Common myeloid progenitor, CD34-positive (primary cell): ENCODE results near the gene SMCO2.

Experiments
- CTCF ChIA-PET: fragments of 350-600 bp; sonication (Branson Sonifier 250); formaldehyde crosslinking; loops from one replicate; lab custom pipeline; 2021; ENCODE audit warnings: antibody characterized with exemption; lab: Charles Lee
- POLR2A ChIA-PET: fragments of 350-600 bp; sonication (Branson Sonifier 250); formaldehyde crosslinking; loops from one replicate; lab custom pipeline; 2021; ENCODE audit warnings: antibody characterized with exemption; lab: Charles Lee
- DNase-seq, 3 donors: peaks; one replicate each; pipeline versions ENCODE4 v3.0.0 to v3.0.0-alpha.2; 2013
- H3K27ac ChIP-seq, 2 experiments: 1 replicate in 1 of 2; 2 replicates in 1 of 2; pipeline ENCODE4 v1.7.0; 2013; ENCODE audit warnings: inconsistent platforms in 2 of 2, low read length in 2 of 2, mild to moderate bottlenecking in 2 of 2, low read depth in 1 of 2, moderate library complexity in 1 of 2; ENCODE audit not compliant: severe bottlenecking in 2 of 2, insufficient read depth in 1 of 2, poor library complexity in 1 of 2
- H3K27me3 ChIP-seq, 5 experiments: replicated peaks in 2 of 5; 1 replicate in 3 of 5; 2 replicates in 2 of 5; pipeline versions ENCODE4 v1.6.1 to v1.7.0; 2013; ENCODE audit warnings: low read length in 4 of 5, mild to moderate bottlenecking in 2 of 5, moderate library complexity in 2 of 5, inconsistent platforms in 1 of 5; ENCODE audit not compliant: insufficient read depth in 5 of 5, control insufficient read depth in 4 of 5
- H3K36me3 ChIP-seq, 4 experiments: 1 replicate in 2 of 4; 2 replicates in 2 of 4; pipeline versions ENCODE4 v1.6.1 to v1.7.0; 2013; ENCODE audit warnings: low read length in 3 of 4, control low read depth in 1 of 4, mild to moderate bottlenecking in 1 of 4; ENCODE audit not compliant: control insufficient read depth in 4 of 4, insufficient read depth in 4 of 4
- H3K4me1 ChIP-seq, 4 experiments: 1 replicate in 3 of 4; 2 replicates in 1 of 4; pipeline versions ENCODE4 v1.6.1 to v1.7.1; 2013; ENCODE audit warnings: low read length in 3 of 4, mild to moderate bottlenecking in 3 of 4, control low read depth in 1 of 4, inconsistent platforms in 1 of 4, moderate library complexity in 1 of 4; ENCODE audit not compliant: control insufficient read depth in 4 of 4, insufficient read depth in 4 of 4; ENCODE audit errors: control extremely low read depth in 1 of 4
- H3K4me3 ChIP-seq, 7 experiments: 1 replicate in 4 of 7; 2 replicates in 3 of 7; pipeline versions ENCODE4 v1.5.1 to v1.7.0; 2013; ENCODE audit warnings: mild to moderate bottlenecking in 7 of 7, low read length in 6 of 7, moderate library complexity in 6 of 7, inconsistent platforms in 2 of 7, low read depth in 2 of 7, control low read depth in 1 of 7; ENCODE audit not compliant: insufficient read depth in 4 of 7, control insufficient read depth in 1 of 7; ENCODE audit errors: extremely low read depth in 1 of 7
- H3K9me3 ChIP-seq, 5 experiments: 1 replicate in 4 of 5; 2 replicates in 1 of 5; pipeline versions ENCODE4 v1.6.1 to v1.7.1; 2013; ENCODE audit warnings: low read length in 4 of 5, mild to moderate bottlenecking in 2 of 5, inconsistent platforms in 1 of 5, low read depth in 1 of 5, moderate library complexity in 1 of 5; ENCODE audit not compliant: control insufficient read depth in 4 of 5, insufficient read depth in 2 of 5; ENCODE audit errors: control extremely low read depth in 1 of 5
- WGBS: methylation state at CpG from one replicate; pipeline ENCODE4 v1.1.5; 2013; ENCODE audit not compliant: insufficient coverage; 5-methylcytosine and 5-hydroxymethylcytosine counted together

SMCO2 gene

DNA sequence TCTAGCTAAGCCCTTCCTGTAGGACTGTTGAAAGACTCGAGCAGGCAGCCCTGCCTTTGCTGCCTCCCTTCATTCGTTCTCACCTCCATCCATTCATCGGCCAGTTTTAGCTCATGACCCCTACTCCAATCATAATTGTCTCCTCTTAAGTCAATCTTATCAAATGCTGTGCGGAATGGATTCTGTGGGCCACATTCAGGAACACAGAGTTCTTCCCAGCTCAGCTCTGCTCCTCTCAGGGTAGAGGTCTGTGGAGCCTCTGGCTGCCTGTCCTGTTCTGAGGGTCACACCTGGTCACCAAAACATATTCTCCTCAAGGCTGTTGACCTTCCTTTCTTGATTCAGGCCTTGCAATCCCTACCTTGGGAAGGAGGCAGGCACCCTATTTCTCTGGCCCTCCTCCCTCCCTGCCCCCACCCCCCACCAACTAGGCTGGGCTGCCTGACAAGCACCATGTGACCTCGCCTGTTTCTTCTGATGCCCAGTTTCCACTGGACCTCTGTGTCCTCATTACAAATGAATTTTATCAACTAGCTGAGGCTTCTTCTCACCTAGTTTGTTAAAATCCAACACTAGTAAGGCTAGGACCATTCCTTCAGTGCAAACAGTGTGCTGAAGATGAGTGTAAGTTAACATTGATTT, 3.5 kb downstream of the SMCO2 start:
- CTCF ChIA-PET, result interaction anchor here (0.9 to 1.2 kb wide), 2 partner anchors 12 to 13 kb away, joined by 4 read pairs; no protein-coding TSS in a partner anchor
- peaks cover 0 to 6% (median 0%) of the 10 kb centered on the region in 4 experiments for H3K4me1 ChIP-seq
- 85% methylated on average over 3 of the region's 5 CpGs for WGBS

DNA sequence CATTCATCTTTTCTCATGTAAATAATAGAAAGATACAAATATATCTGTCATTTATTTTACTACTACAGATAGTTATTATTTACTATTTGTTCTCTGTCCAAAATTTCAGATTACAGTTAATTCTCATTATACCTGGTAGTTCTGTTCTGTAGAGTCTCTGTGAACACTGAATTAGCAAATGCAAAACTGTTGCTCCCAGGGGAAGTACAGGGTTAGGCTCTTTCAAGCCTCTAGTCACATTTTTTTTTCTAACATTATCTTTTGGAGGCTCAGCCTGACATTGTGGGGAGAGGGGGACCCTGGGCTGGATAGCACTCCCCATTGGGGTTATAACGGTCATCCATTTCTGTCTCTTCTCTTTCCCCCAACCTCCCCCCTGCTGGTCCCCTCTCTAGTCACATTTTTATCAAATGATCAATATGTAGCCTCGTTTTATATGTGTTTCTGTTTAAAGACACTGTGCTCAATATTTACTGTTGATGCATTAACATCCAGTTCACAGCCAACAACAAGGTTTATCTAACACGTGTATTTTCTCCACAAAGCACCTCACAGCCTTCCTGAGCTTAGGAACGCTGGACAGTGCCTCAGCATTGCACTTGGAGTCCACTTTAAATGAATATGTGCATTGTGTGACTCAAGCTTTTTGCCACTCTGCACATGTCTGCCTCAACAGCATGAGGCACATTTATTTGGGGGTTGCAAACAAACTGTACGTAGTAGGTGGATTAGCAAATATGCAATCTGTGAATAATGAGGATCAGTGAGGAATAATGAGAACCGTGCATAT, 4.7 kb downstream of the SMCO2 start:
- Histone ChIP-seq H3K27ac (no peak overlapping the region), H3K4me1 (peaks cover 0 to 6% (median 0%) of the 10 kb centered on the region in 4 experiments), H3K27me3 (no peaks in the 10 kb centered on the region), H3K4me3 (no peak overlapping the region), H3K36me3 (peaks cover 0 to 9% (median 5%) of the 10 kb centered on the region in 4 experiments), H3K9me3 (peaks cover 0 to 2% (median 0%) of the 10 kb centered on the region in 5 experiments)
- ChIA-PET CTCF (interaction anchor here (0.7 to 1.9 kb wide), 4 partner anchors 9 to 14 kb away, joined by 3 to 6 read pairs (median 4); no protein-coding TSS in a partner anchor), POLR2A (no interaction called here)
- DNase-seq, result no peak
- WGBS, result 100% methylated on average over 2 of the region's 6 CpGs

More for the DNA sequence above, 3.5 kb downstream of the SMCO2 start:
- DNase-seq, result no peak
- Histone ChIP-seq H3K36me3 (peaks cover 0 to 15% (median 6%) of the 10 kb centered on the region in 4 experiments), H3K4me3 (no peak overlapping the region), H3K27me3 (no peaks in the 10 kb centered on the region), H3K9me3 (peaks cover 0 to 5% (median 2%) of the 10 kb centered on the region in 5 experiments), H3K27ac (no peak overlapping the region)
- POLR2A ChIA-PET, result interaction anchor here (0.6 kb wide), 1 partner anchor 11 kb away, joined by 3 read pairs; no protein-coding TSS in a partner anchor

DNA sequence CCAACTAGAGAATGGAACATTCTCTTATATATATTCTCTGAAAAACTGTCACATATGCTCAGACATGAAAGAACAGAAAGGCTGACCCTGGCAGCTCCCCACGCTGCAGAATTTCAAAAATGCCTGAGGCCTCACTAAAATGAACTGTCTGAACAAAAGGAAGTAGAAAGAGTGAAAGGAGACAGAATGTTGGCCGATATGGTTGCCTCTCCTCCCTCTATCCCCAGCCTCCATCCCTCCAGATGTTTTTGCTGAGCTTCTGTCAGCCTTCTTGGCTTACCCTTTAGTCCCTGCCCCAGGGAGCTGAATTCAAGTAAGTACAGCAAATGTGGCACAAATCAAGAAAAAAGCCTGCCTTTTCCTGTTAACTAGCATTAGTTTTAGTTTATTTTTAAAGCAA, 6.9 kb downstream of the SMCO2 start:
- 80% methylated on average over 1 of the region's 2 CpGs for WGBS
- Histone ChIP-seq H3K4me1 (peaks cover 0 to 20% (median 2%) of the 10 kb centered on the region in 4 experiments), H3K36me3 (peaks cover 0 to 10% (median 8%) of the 10 kb centered on the region in 4 experiments), H3K4me3 (no peak overlapping the region), H3K27ac (no peak overlapping the region), H3K27me3 (no peaks in the 10 kb centered on the region), H3K9me3 (no peaks in the 10 kb centered on the region)
- POLR2A ChIA-PET, result no interaction called here
- CTCF ChIA-PET, result interaction anchor here (1.0 to 1.3 kb wide), 3 partner anchors 17 to 27 kb away, joined by 3 to 5 read pairs (median 4); no protein-coding TSS in a partner anchor
- no peak for DNase-seq

GRCh38 chr12:27455589-27455988, 9.1 kb downstream of the SMCO2 start:
- H3K9me3 ChIP-seq, result no peaks in the 10 kb centered on the region
- H3K4me3 ChIP-seq, result no peak overlapping the region
- DNase-seq, result no peak
- H3K36me3 ChIP-seq, result peaks cover 0 to 10% (median 7%) of the 10 kb centered on the region in 4 experiments
- ChIA-PET POLR2A (no interaction called here), CTCF (interaction anchor here (0.8 to 1.0 kb wide), 4 partner anchors 10 to 31 kb away, joined by 3 to 4 read pairs (median 3); no protein-coding TSS in a partner anchor)
- H3K4me1 ChIP-seq, result peaks cover 2 to 25% (median 9%) of the 10 kb centered on the region in 4 experiments
- H3K27ac ChIP-seq, result no peak overlapping the region
- no peaks in the 10 kb centered on the region for H3K27me3 ChIP-seq
- WGBS, result 100% methylated on average over 1 of the region's 3 CpGs

GRCh38 chr12:27456618-27457017, 10.1 kb downstream of the SMCO2 start:
- no peak for DNase-seq
- ChIA-PET CTCF (no interaction called here), POLR2A (interaction anchor here (0.6 kb wide), 1 partner anchor 215 kb away, joined by 3 read pairs; no protein-coding TSS in a partner anchor)
- Histone ChIP-seq H3K36me3 (peaks cover 0 to 10% (median 7%) of the 10 kb centered on the region in 4 experiments), H3K27me3 (no peaks in the 10 kb centered on the region), H3K4me1 (peaks cover 4 to 35% (median 19%) of the 10 kb centered on the region in 4 experiments), H3K9me3 (no peaks in the 10 kb centered on the region), H3K27ac (peak overlapping the region in 1 of 2 experiments; percentile 22), H3K4me3 (peak overlapping the region in 1 of 7 experiments; percentile 6)
- 78% methylated on average over 1 of the region's 3 CpGs for WGBS

DNA sequence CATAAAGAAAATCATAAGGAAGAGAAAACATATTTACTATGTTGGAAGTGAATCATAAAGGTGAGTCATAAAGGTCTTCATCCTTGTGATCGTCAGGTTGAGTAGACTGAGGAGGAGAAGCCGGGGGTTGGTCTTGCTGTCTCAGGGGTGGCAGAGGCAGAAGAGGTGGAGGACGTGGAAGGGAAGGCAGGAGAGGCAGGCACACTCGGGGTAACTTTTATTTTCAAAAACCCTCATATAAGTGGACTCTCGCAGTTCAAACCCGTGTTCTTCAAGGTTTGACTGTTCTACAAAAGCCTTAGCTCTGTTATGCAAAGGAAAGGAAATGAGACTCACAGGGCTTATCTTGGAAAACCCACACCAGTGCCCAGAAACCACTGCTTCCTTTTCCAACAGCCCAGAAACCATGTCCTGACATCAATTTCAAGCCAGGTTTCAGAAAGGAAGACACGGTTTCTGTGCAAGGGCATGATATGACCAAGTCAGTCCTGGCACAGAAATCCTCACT, 14.0 kb downstream of the SMCO2 start:
- CTCF ChIA-PET, result interaction anchor here (0.8 to 2.8 kb wide), 14 partner anchors 9 to 167 kb away, joined by 3 to 16 read pairs (median 4); no protein-coding TSS in a partner anchor

More for the DNA sequence above, 14.0 kb downstream of the SMCO2 start:
- H3K27ac ChIP-seq, result peak overlapping the region; percentile 93
- no peaks in the 10 kb centered on the region for H3K27me3 ChIP-seq
- peak; percentile 92 to 95 (median 92) for DNase-seq
- peaks cover 12 to 56% (median 43%) of the 10 kb centered on the region in 4 experiments for H3K4me1 ChIP-seq
- WGBS, result 0% methylated on average over 5 of the region's 7 CpGs
- H3K36me3 ChIP-seq, result peaks cover 0 to 8% (median 3%) of the 10 kb centered on the region in 4 experiments
- H3K9me3 ChIP-seq, result no peaks in the 10 kb centered on the region
- POLR2A ChIA-PET, result interaction anchor here (1.0 to 1.5 kb wide), 2 partner anchors 11 to 63 kb away, joined by 3 to 11 read pairs; partner anchors contain the start of gene PPFIBP1
- peak overlapping the region; percentile 33 to 83 (median 65) for H3K4me3 ChIP-seq
